ENCODE data around the gene ISG20. TPM values are rescaled to one million over a fixed set of nuclear protein-coding genes. Genes with fewer than 3 reads are reported as not detected.

ISG20 gene
- total RNA-seq, 1 experiment from 2014 or later = 14.9 TPM

GRCh38 chr15:88648357-88649214, 9.8 kb downstream of the ISG20 start:
- no peak overlapping the region for H3K4me3 ChIP-seq (ENCODE audit: low read depth in 2 of 2, low read length in 2 of 2)
- H3K27ac ChIP-seq (ENCODE audit: low read length) = no peak overlapping the region
- in situ Hi-C loops (cut with HindIII; ENCODE audit: low pct_unique_long_range_greater_than_20kb, low sequenced_read_pairs) = no loop called here
- peaks cover 6% of the 10 kb centered on the region for H3K4me1 ChIP-seq (ENCODE audit: control insufficient read depth, insufficient read depth, low read length)
- H3K9me3 ChIP-seq (ENCODE audit: control insufficient read depth, insufficient read depth, low read depth, low read length) = no peaks in the 10 kb centered on the region
- POLR2A ChIA-PET = no interaction called here
- no peaks in the 10 kb centered on the region for H3K27me3 ChIP-seq (ENCODE audit: control insufficient read depth, insufficient read depth, low read length)
- DNase-seq (ENCODE audit: low read depth, low spot score) (no peak), ATAC-seq (peak; percentile 45)
- H3K36me3 ChIP-seq (ENCODE audit: control insufficient read depth, insufficient read depth, low read length) = no peaks in the 10 kb centered on the region
- intact Hi-C loops (cut with micrococcal nuclease; ENCODE audit: unreplicated experiment) = no loop called here
- TF ChIP-seq CTCF (IDR thresholded peaks at IDR 0.05) (no peak), SIN3A (IDR thresholded peaks at IDR 0.05; ENCODE audit: borderline replicate concordance, insufficient read depth, low read depth, low read length) (no peak)
- CTCF ChIA-PET = no interaction called here
- BruUV-seq (replicated peaks) = no TSS peak

- Histone ChIP-seq H3K4me1 (ENCODE audit: control insufficient read depth, insufficient read depth, low read length) (peaks cover 6% of the 10 kb centered on the region), H3K36me3 (ENCODE audit: control insufficient read depth, insufficient read depth, low read length) (no peaks in the 10 kb centered on the region), H3K4me3 (ENCODE audit: low read depth in 2 of 2, low read length in 2 of 2) (no peak overlapping the region), H3K27ac (ENCODE audit: low read length) (no peak overlapping the region), H3K27me3 (ENCODE audit: control insufficient read depth, insufficient read depth, low read length) (no peaks in the 10 kb centered on the region), H3K9me3 (ENCODE audit: control insufficient read depth, insufficient read depth, low read depth, low read length) (no peaks in the 10 kb centered on the region)
- TF ChIP-seq TCF7L2 (IDR thresholded peaks at IDR 0.05; ENCODE audit: low read depth, low read length) = no peak
- no peak for TF ChIP-seq REST (IDR thresholded peaks at IDR 0.05; ENCODE audit: insufficient read depth in 1 of 2, low read depth in 2 of 2, low read length in 1 of 2)
- TF ChIP-seq POLR2AphosphoS5 (IDR thresholded peaks at IDR 0.05; ENCODE audit: low read depth, low read length) = no peak
- TF ChIP-seq CTCF (IDR thresholded peaks at IDR 0.05) = no peak
- TF ChIP-seq SIN3A (IDR thresholded peaks at IDR 0.05; ENCODE audit: borderline replicate concordance, insufficient read depth, low read depth, low read length) = no peak
- ChIA-PET POLR2A (no interaction called here), CTCF (no interaction called here)
- in situ Hi-C loops (cut with HindIII; ENCODE audit: low pct_unique_long_range_greater_than_20kb, low sequenced_read_pairs) = no loop called here
- DNase-seq (ENCODE audit: low read depth, low spot score) (no peak), ATAC-seq (peak; percentile 46)
- intact Hi-C loops (cut with micrococcal nuclease; ENCODE audit: unreplicated experiment) = no loop called here
- BruUV-seq (replicated peaks) = no TSS peak
Observed at GRCh38 chr15:88649286-88649733, 10.5 kb downstream of the ISG20 start.
